Panc1 (cell line): ENCODE data around the gene L3MBTL2. TPM values are rescaled to one million over a fixed set of nuclear protein-coding genes. Genes with fewer than 3 reads are reported as not detected.

ENCODE experiments used
- ATAC-seq: fragments of 200-7000 bp; cut with Tn5 transposase; 2 replicates; pipeline ENCODE4 v1.9.1; 2020; ENCODE audit warnings: mild to moderate bottlenecking, moderate library complexity
- BruUV-seq: library from RNA; stranded (reverse); fragments of 400-500 nt; replicated peaks from 2 replicates; lab custom pipeline; 2021; lab: Mats Ljungman, UMichigan
- CTCF ChIA-PET: fragments of 300-600 bp; sonication (Branson Sonifier 250); formaldehyde crosslinking; loops from one replicate; lab custom pipeline; 2022; ENCODE audit warnings: antibody characterized with exemption; lab: Charles Lee
- POLR2A ChIA-PET: fragments of 300-600 bp; sonication (Branson Sonifier 250); formaldehyde crosslinking; loops from one replicate; lab custom pipeline; 2022; ENCODE audit warnings: antibody characterized with exemption; lab: Charles Lee
- DNase-seq: peaks from one replicate; pipeline ENCODE4 v3.0.0-alpha.2; 2010; ENCODE audit warnings: low read depth, low spot score
- H3K27ac ChIP-seq: 2 replicates; pipeline ENCODE4 v1.5.1; 2011; ENCODE audit warnings: mild to moderate bottlenecking, low read length, inconsistent platforms
- H3K27me3 ChIP-seq: fragments of 200-500 bp; sonication (Bioruptor generic); 2 replicates; pipeline ENCODE4 v1.6.0; 2014; ENCODE audit warnings: low read length, inconsistent platforms; ENCODE audit not compliant: control insufficient read depth, insufficient read depth
- H3K36me3 ChIP-seq: fragments of 200-500 bp; sonication (Bioruptor generic); 2 replicates; pipeline ENCODE4 v1.5.1; 2014; ENCODE audit warnings: inconsistent platforms, mild to moderate bottlenecking, low read length, moderate library complexity; ENCODE audit not compliant: control insufficient read depth, insufficient read depth
- H3K4me1 ChIP-seq: 2 replicates; pipeline ENCODE4 v1.5.1; 2011; ENCODE audit warnings: inconsistent platforms, mild to moderate bottlenecking, low read length, moderate library complexity; ENCODE audit not compliant: control insufficient read depth, insufficient read depth
- H3K4me3 ChIP-seq, 2 experiments: 2 replicates each; pipeline ENCODE4 v1.5.1; 2011 to 2012; ENCODE audit warnings: low read depth in 2 of 2, low read length in 2 of 2, mild to moderate bottlenecking in 2 of 2, inconsistent platforms in 1 of 2, moderate library complexity in 1 of 2
- H3K9me3 ChIP-seq: fragments of 200-500 bp; sonication (Bioruptor generic); 2 replicates; pipeline ENCODE4 v1.5.1; 2014; ENCODE audit warnings: low read depth, mild to moderate bottlenecking, inconsistent platforms, low read length, moderate library complexity; ENCODE audit not compliant: control insufficient read depth, insufficient read depth
- CTCF ChIP-seq: fragments of 450-650 bp; IDR thresholded peaks from 2 replicates; pipeline ENCODE4 v1.5.1; 2017; ENCODE audit warnings: mild to moderate bottlenecking
- POLR2AphosphoS5 ChIP-seq: IDR thresholded peaks from 2 replicates; pipeline ENCODE4 v1.6.1; 2012; ENCODE audit warnings: mild to moderate bottlenecking, low read depth, low read length, moderate library complexity
- REST ChIP-seq, 2 experiments: IDR thresholded peaks; 2 replicates each; pipeline ENCODE4 v1.6.1; 2011 to 2012; ENCODE audit warnings: low read depth in 2 of 2, control low read depth in 1 of 2, low read length in 1 of 2, mild to moderate bottlenecking in 1 of 2, moderate library complexity in 1 of 2; ENCODE audit not compliant: insufficient read depth in 1 of 2
- SIN3A ChIP-seq: IDR thresholded peaks from 2 replicates; pipeline ENCODE4 v1.6.1; 2012; ENCODE audit warnings: low read depth, mild to moderate bottlenecking, low read length, moderate library complexity, borderline replicate concordance; ENCODE audit not compliant: insufficient read depth
- TCF7L2 ChIP-seq: IDR thresholded peaks from 2 replicates; pipeline ENCODE4 v1.6.1; 2011; ENCODE audit warnings: mild to moderate bottlenecking, low read depth, low read length, inconsistent platforms
- in situ Hi-C: cut with HindIII; loops from 2 replicates; pipeline ENCODE4 v1.10.0; 2016; ENCODE audit warnings: low sequenced_read_pairs, low pct_unique_long_range_greater_than_20kb
- intact Hi-C: fragments of 100-400 bp; cut with micrococcal nuclease; formaldehyde crosslinking; loops from one replicate; pipeline ENCODE4 v1.10.0; 2022; ENCODE audit not compliant: unreplicated experiment
- total RNA-seq: library from RNA; stranded (reverse); gene quantifications from one replicate; pipeline ENCODE4 v1.2.1, GENCODE V29; 2021; ENCODE audit not compliant: unreplicated experiment

The L3MBTL2 gene
- total RNA-seq, 1 experiment from 2014 or later = 26.6 TPM

- BruUV-seq = no TSS peak
- POLR2A ChIA-PET = no interaction called here
Measured at GRCh38 chr22:41273128-41273527, 68.0 kb downstream of the L3MBTL2 start.

GRCh38 chr22:41274856-41275255 is 69.7 kb downstream of the L3MBTL2 start:
- no peak overlapping the region for H3K4me3 ChIP-seq
- peaks cover 15% of the 10 kb centered on the region for H3K36me3 ChIP-seq
- no peaks in the 10 kb centered on the region for H3K9me3 ChIP-seq
- ChIA-PET POLR2A (interaction anchor here (0.6 kb wide), 2 partner anchors 34 to 68 kb away, joined by 5 to 12 read pairs; no protein-coding TSS in a partner anchor), CTCF (no interaction called here)
- intact Hi-C loops = no loop called here
- DNase-seq (no peak), ATAC-seq (no peak; the same call in 1 of the 2 replicates)
- no TSS peak for BruUV-seq
- no peaks in the 10 kb centered on the region for H3K4me1 ChIP-seq
- no peaks in the 10 kb centered on the region for H3K27me3 ChIP-seq
- no peak overlapping the region for H3K27ac ChIP-seq
- TF ChIP-seq TCF7L2 (no peak), CTCF (no peak), REST (IDR thresholded peaks at IDR 0.05; ENCODE audit: insufficient read depth in 1 of 2, low read depth in 2 of 2, low read length in 1 of 2) (no peak), POLR2AphosphoS5 (no peak), SIN3A (no peak)
- in situ Hi-C loops = no loop called here

More at GRCh38 chr22:41273128-41273527, 68.0 kb downstream of the L3MBTL2 start:
- Histone ChIP-seq H3K4me3 (no peak overlapping the region), H3K36me3 (peaks cover 11% of the 10 kb centered on the region), H3K4me1 (no peaks in the 10 kb centered on the region), H3K9me3 (no peaks in the 10 kb centered on the region), H3K27me3 (no peaks in the 10 kb centered on the region), H3K27ac (no peak overlapping the region)
- no peak for TF ChIP-seq POLR2AphosphoS5
- no peak for TF ChIP-seq SIN3A
- no peak for TF ChIP-seq CTCF
- TF ChIP-seq TCF7L2 = no peak
- TF ChIP-seq REST (IDR thresholded peaks at IDR 0.05; ENCODE audit: insufficient read depth in 1 of 2, low read depth in 2 of 2, low read length in 1 of 2) = no peak
- ATAC-seq (no peak), DNase-seq (no peak)
- in situ Hi-C loops (no loop called here), intact Hi-C loops (no loop called here)
- CTCF ChIA-PET = no interaction called here
